B cell (primary cell): ENCODE data around the gene MAP1B. TPM values are rescaled to one million over a fixed set of nuclear protein-coding genes. Genes with fewer than 3 reads are reported as not detected.

Experiments
- ATAC-seq: fragments of 200-7000 bp; cut with Tn5 transposase; one replicate; pipeline ENCODE4 v1.10.0; 2021; ENCODE audit warnings: low read depth, mild to moderate bottlenecking, moderate number of reproducible peaks, moderate library complexity
- CTCF ChIA-PET: fragments of 350-600 bp; sonication (Branson Sonifier 250); formaldehyde crosslinking; loops from one replicate; lab custom pipeline; 2021; ENCODE audit warnings: antibody characterized with exemption, inconsistent platforms; lab: Charles Lee
- POLR2A ChIA-PET: fragments of 350-600 bp; sonication (Branson Sonifier 250); formaldehyde crosslinking; loops from one replicate; lab custom pipeline; 2021; ENCODE audit warnings: antibody characterized with exemption; lab: Charles Lee
- DNase-seq: peaks from one replicate; pipeline ENCODE4 v3.0.0; 2013
- H2AFZ ChIP-seq: 2 replicates; pipeline ENCODE4 v1.6.1; 2012; ENCODE audit warnings: mild to moderate bottlenecking, low read depth, low read length; ENCODE audit not compliant: insufficient read depth, poor library complexity, severe bottlenecking
- H3K27ac ChIP-seq, 2 donors: 1 replicate in 1 of 2; 2 replicates in 1 of 2; pipeline ENCODE4 v1.5.1; 2012 to 2013; ENCODE audit warnings: low read length in 2 of 2, mild to moderate bottlenecking in 2 of 2, moderate library complexity in 1 of 2
- H3K27me3 ChIP-seq, 4 experiments: fragments of 200-600 bp in 1 of 4; sonication (generic) in 1 of 4; replicated peaks in 1 of 4; 1 replicate in 2 of 4; 2 replicates in 2 of 4; pipeline versions ENCODE4 v1.6.1 to v1.7.0; 2013 to 2016; ENCODE audit warnings: low read length in 3 of 4, mild to moderate bottlenecking in 2 of 4, mixed read lengths in 1 of 4, moderate library complexity in 1 of 4; ENCODE audit not compliant: insufficient read depth in 4 of 4, control insufficient read depth in 3 of 4; ENCODE audit errors: control extremely low read depth in 1 of 4
- H3K36me3 ChIP-seq, 2 experiments: replicated peaks in 1 of 2; 1 replicate in 1 of 2; 2 replicates in 1 of 2; pipeline versions ENCODE4 v1.6.1 to v1.7.1; 2013; ENCODE audit warnings: low read length in 1 of 2; ENCODE audit not compliant: insufficient read depth in 2 of 2, control insufficient read depth in 1 of 2; ENCODE audit errors: control extremely low read depth in 1 of 2, extremely low read depth in 1 of 2
- H3K4me1 ChIP-seq, 2 donors: fragments of 200-600 bp in 1 of 2; sonication (generic) in 1 of 2; 1 replicate in 1 of 2; 2 replicates in 1 of 2; pipeline versions ENCODE4 v1.5.1 to v1.6.1; 2013 to 2017; ENCODE audit warnings: low read length in 2 of 2; ENCODE audit not compliant: control insufficient read depth in 2 of 2, insufficient read depth in 2 of 2
- H3K4me2 ChIP-seq: replicated peaks from 2 replicates; pipeline ENCODE3; 2012; ENCODE audit warnings: mild to moderate bottlenecking, low read depth, low read length; ENCODE audit not compliant: poor library complexity, severe bottlenecking
- H3K4me3 ChIP-seq, 5 experiments: fragments of 200-600 bp in 1 of 5; sonication (generic) in 1 of 5; 1 replicate in 3 of 5; 2 replicates in 2 of 5; pipeline versions ENCODE4 v1.5.1 to v1.7.0; 2011 to 2016; ENCODE audit warnings: low read length in 4 of 5, mild to moderate bottlenecking in 4 of 5, low read depth in 2 of 5, control low read depth in 1 of 5, moderate library complexity in 1 of 5; ENCODE audit not compliant: insufficient read depth in 1 of 5; ENCODE audit errors: control extremely low read depth in 1 of 5, extremely low read depth in 1 of 5
- H3K79me2 ChIP-seq: fragments of 200-600 bp; sonication (generic); one replicate; pipeline ENCODE4 v1.6.0; 2016; ENCODE audit warnings: low read length; ENCODE audit not compliant: control insufficient read depth, insufficient read depth
- H3K9ac ChIP-seq: fragments of 200-600 bp; sonication (generic); 2 replicates; pipeline ENCODE4 v1.6.1; 2017; ENCODE audit warnings: mild to moderate bottlenecking, low read length, moderate library complexity
- H3K9me3 ChIP-seq, 3 donors: one replicate each; pipeline versions ENCODE4 v1.6.1 to v1.7.1; 2013; ENCODE audit warnings: low read length in 2 of 3; ENCODE audit not compliant: control insufficient read depth in 2 of 3, insufficient read depth in 1 of 3; ENCODE audit errors: control extremely low read depth in 1 of 3
- H4K20me1 ChIP-seq: 2 replicates; pipeline ENCODE4 v1.6.0; 2012; ENCODE audit warnings: mild to moderate bottlenecking, low read length; ENCODE audit not compliant: insufficient read depth, control insufficient read depth, poor library complexity, severe bottlenecking
- H3K27ac Mint-ChIP-seq: one replicate; pipeline ENCODE4 v1.8.0; 2021; ENCODE audit warnings: mixed read lengths
- H3K27me3 Mint-ChIP-seq: one replicate; pipeline ENCODE4 v1.8.0; 2021; ENCODE audit warnings: mixed read lengths
- H3K4me1 Mint-ChIP-seq: one replicate; pipeline ENCODE4 v1.8.0; 2021; ENCODE audit warnings: mixed read lengths
- H3K4me3 Mint-ChIP-seq: one replicate; pipeline ENCODE4 v1.8.0; 2021; ENCODE audit warnings: mixed read lengths
- H3K9me3 Mint-ChIP-seq: one replicate; pipeline ENCODE4 v1.8.0; 2022; ENCODE audit warnings: mixed read lengths; ENCODE audit not compliant: insufficient read depth
- CTCF ChIP-seq: fragments of 200-600 bp; IDR thresholded peaks from one replicate; pipeline ENCODE4 v1.8.0; 2022; ENCODE audit warnings: antibody characterized with exemption, mild to moderate bottlenecking
- EZH2 ChIP-seq: IDR thresholded peaks from 2 replicates; pipeline ENCODE4 v1.6.1; 2012; ENCODE audit warnings: borderline replicate concordance, low read depth, mild to moderate bottlenecking, moderate library complexity, low read length; ENCODE audit not compliant: insufficient read depth, poor library complexity, severe bottlenecking
- WGBS: methylation state at CpG from one replicate; pipeline ENCODE4 v1.1.5; 2013; ENCODE audit warnings: missing lambda C conversion rate; ENCODE audit not compliant: insufficient coverage; 5-methylcytosine and 5-hydroxymethylcytosine counted together
- intact Hi-C: fragments of 100-400 bp; cut with micrococcal nuclease; formaldehyde crosslinking; loops from one replicate; pipeline ENCODE4 v1.10.0; 2022
- polyA plus RNA-seq: library from polyadenylated mRNA; depleted of rRNA; stranded (reverse); fragments of >200 nt; gene quantifications from 2 replicates; pipeline ENCODE4 v1.2.3, GENCODE V29; 2012
- total RNA-seq, 2 donors: library from RNA; stranded (reverse); fragments of 120-200 nt in 1 of 2; gene quantifications; 1 replicate in 1 of 2; 2 replicates in 1 of 2; pipeline versions ENCODE4 v1.2.3 to v1.2.4, GENCODE V29; 2013 to 2022

MAP1B gene
- total and polyA plus RNA-seq, 2 donors (not counting 1 experiment from before 2014, with no cell fraction given), result 0.15 TPM; not detected in 1

DNA sequence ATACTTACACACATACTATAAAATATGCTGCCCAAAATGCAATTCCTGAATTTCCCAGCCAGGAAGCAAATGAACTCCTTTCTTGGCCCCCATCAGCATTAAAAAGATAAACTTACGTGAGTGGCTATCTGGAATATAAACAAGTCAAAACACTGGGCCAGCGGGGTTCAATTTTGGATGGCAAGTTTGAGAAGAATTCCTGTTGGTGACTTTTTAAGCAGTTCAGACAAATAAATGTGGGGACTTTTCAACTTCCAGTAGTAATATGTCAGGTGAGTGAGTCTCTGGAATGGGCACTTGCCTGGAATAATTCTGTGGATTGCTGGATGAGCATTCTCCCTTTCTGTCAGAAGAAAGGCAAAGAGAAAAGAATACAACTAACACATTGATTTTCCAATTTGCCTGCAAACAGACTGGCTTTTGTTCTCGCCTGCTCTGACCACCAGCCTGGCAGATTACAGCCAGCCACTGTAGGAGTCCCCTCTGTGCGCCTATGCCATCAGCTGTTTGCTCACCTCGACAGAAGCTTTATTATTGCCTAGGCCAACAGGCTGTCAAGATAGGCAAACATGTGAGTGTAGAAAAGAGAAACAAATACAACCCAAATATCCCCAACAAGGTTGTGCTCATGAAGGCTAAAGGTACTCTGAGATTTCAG, 134.2 kb downstream of the MAP1B start:
- POLR2A ChIA-PET, result no interaction called here
- H3K27me3 ChIP-seq, result no peaks in the 10 kb centered on the region
- H3K9me3 ChIP-seq, result no peaks in the 10 kb centered on the region
- no peaks in the 10 kb centered on the region for H4K20me1 ChIP-seq
- no peaks in the 10 kb centered on the region for H3K79me2 ChIP-seq
- no peak overlapping the region for H3K4me3 ChIP-seq
- H3K27ac Mint-ChIP-seq, result no peak overlapping the region
- H3K9ac ChIP-seq, result no peak overlapping the region
- TF ChIP-seq CTCF (no peak), EZH2 (no peak)
- CTCF ChIA-PET, result no interaction called here
- WGBS, result 98% methylated on average over 4 of the region's 5 CpGs
- H3K4me3 Mint-ChIP-seq, result no peak overlapping the region
- no peak for DNase-seq
- no peaks in the 10 kb centered on the region for H3K4me1 ChIP-seq
- H3K4me1 Mint-ChIP-seq, result peaks cover 4% of the 10 kb centered on the region
- no peak overlapping the region for H3K27ac ChIP-seq
- peaks cover 4 to 20% of the 10 kb centered on the region in 2 experiments for H3K36me3 ChIP-seq
- H3K4me2 ChIP-seq, result no peak overlapping the region
- no peaks in the 10 kb centered on the region for H3K27me3 Mint-ChIP-seq
- H3K9me3 Mint-ChIP-seq, result no peaks in the 10 kb centered on the region
- H2AFZ ChIP-seq, result no peak overlapping the region
- intact Hi-C loops, result no loop called here
- no peak for ATAC-seq

DNA sequence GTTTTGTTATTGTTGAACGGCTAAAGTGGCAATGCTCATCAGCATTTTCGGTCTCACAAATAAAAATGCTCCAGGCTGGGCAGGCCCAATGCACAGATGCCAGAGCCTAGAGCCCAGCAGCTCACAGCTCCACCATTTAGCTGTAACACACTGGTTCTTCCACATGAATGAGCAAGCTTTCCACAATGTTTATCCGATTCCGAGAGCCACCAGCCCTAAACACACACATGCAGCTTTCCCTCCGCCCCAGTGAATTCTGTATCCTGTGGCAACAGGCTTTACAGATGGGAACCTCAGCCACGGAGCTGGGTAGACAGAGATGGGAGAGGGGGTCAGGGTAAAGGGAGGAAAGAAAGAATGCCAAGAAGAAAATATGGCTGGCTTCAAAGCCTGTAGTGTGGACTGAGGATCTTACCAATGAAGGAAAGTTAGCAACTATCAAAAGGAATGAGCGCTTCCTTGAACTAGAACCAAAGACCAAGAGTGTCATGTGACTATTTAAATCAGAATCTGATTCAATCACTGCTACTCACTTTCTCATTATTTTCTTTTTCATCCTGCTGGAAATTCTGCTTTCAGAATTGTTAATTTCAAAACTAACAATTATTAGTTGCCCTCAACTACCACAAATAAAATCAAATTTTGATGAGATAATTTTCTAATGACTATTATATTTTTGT, 135.7 kb downstream of the MAP1B start:
- no peaks in the 10 kb centered on the region for H3K27me3 ChIP-seq
- Mint-ChIP-seq H3K27me3 (no peaks in the 10 kb centered on the region), H3K27ac (no peak overlapping the region), H3K4me3 (no peak overlapping the region), H3K9me3 (no peaks in the 10 kb centered on the region), H3K4me1 (peaks cover 7% of the 10 kb centered on the region)
- CTCF ChIA-PET, result no interaction called here
- H3K9me3 ChIP-seq, result no peaks in the 10 kb centered on the region
- TF ChIP-seq CTCF (no peak), EZH2 (no peak)
- no peak overlapping the region for H3K4me2 ChIP-seq
- intact Hi-C loops, result no loop called here
- no peak overlapping the region for H3K27ac ChIP-seq
- POLR2A ChIA-PET, result no interaction called here
- no peak for ATAC-seq
- H2AFZ ChIP-seq, result no peak overlapping the region
- no peak overlapping the region for H3K4me3 ChIP-seq
- no peak for DNase-seq
- H3K4me1 ChIP-seq, result no peaks in the 10 kb centered on the region
- H3K36me3 ChIP-seq, result peaks cover 2 to 7% of the 10 kb centered on the region in 2 experiments
- H3K9ac ChIP-seq, result no peak overlapping the region
- WGBS, result 100% methylated on average over 2 of the region's 7 CpGs
- H3K79me2 ChIP-seq, result no peaks in the 10 kb centered on the region
- no peaks in the 10 kb centered on the region for H4K20me1 ChIP-seq
